Kidney glomerular epithelial cell (primary cell): ENCODE results near the gene HADH.

Experiments
- DNase-seq: peaks from one replicate; lab custom pipeline; 2025; lab: John Stamatoyannopoulos, UW

The HADH gene

GRCh38 chr4:108058685-108059440, 69.2 kb downstream of the HADH start:
- DNase-seq: no peak

- DNase-seq: peak; percentile 45
Measured at GRCh38 chr4:108060164-108060563, 70.5 kb downstream of the HADH start.

- peak; percentile 27 for DNase-seq
Measured at GRCh38 chr4:108060686-108061321, 71.1 kb downstream of the HADH start.

- no peak for DNase-seq
Measured at GRCh38 chr4:108068442-108068841, 78.8 kb downstream of the HADH start.

- DNase-seq: no peak
Measured at GRCh38 chr4:108070775-108071174, 81.1 kb downstream of the HADH start.

- no peak for DNase-seq
Measured at GRCh38 chr4:108072300-108072699, 82.6 kb downstream of the HADH start.

GRCh38 chr4:108078024-108078733, 88.5 kb downstream of the HADH start:
- no peak for DNase-seq

GRCh38 chr4:108080747-108081146, 91.1 kb downstream of the HADH start:
- no peak for DNase-seq

- no peak for DNase-seq
Measured at GRCh38 chr4:108081256-108081655, 91.6 kb downstream of the HADH start.
